ENCODE results near the gene ANKRD11.

GRCh38 chr16:89378947-89379771 lies 111.2 kb downstream of the ANKRD11 start:
- no peak for TF ChIP-seq CTCF (IDR thresholded peaks at IDR 0.05)
- TF ChIP-seq POLR2A (IDR thresholded peaks at IDR 0.05), result no peak
